Liver (tissue), 9 donors: Measurements from ENCODE around the gene THSD4. TPM values are rescaled to one million over a fixed set of nuclear protein-coding genes. Genes with fewer than 3 reads are reported as not detected.

ENCODE experiments used
- DNase-seq: peaks from one replicate; pipeline ENCODE4 v3.0.0-alpha.2; 2017; ENCODE audit warnings: low spot score
- H3K27ac ChIP-seq, 2 donors: one replicate each; pipeline ENCODE4 v1.7.0; 2013; ENCODE audit warnings: inconsistent platforms in 2 of 2, low read length in 2 of 2, control low read depth in 1 of 2, low read depth in 1 of 2, mild to moderate bottlenecking in 1 of 2
- H3K27me3 ChIP-seq, 4 donors: one replicate each; pipeline versions ENCODE4 v1.6.1 to v1.7.0; 2013; ENCODE audit warnings: low read length in 3 of 4, inconsistent platforms in 1 of 4, mild to moderate bottlenecking in 1 of 4, moderate library complexity in 1 of 4; ENCODE audit not compliant: control insufficient read depth in 4 of 4, insufficient read depth in 4 of 4
- H3K36me3 ChIP-seq, 4 donors: one replicate each; pipeline versions ENCODE4 v1.6.1 to v1.7.0; 2013; ENCODE audit warnings: low read length in 3 of 4, mild to moderate bottlenecking in 3 of 4, low read depth in 1 of 4, moderate library complexity in 1 of 4; ENCODE audit not compliant: control insufficient read depth in 4 of 4, insufficient read depth in 3 of 4
- H3K4me1 ChIP-seq, 4 donors: one replicate each; pipeline versions ENCODE4 v1.6.1 to v1.7.0; 2013; ENCODE audit warnings: low read length in 3 of 4, mild to moderate bottlenecking in 3 of 4, moderate library complexity in 1 of 4; ENCODE audit not compliant: control insufficient read depth in 4 of 4, insufficient read depth in 4 of 4
- H3K4me3 ChIP-seq, 3 donors: one replicate each; pipeline versions ENCODE4 v1.6.1 to v1.7.0; 2013; ENCODE audit warnings: low read length in 3 of 3, control low read depth in 1 of 3, low read depth in 1 of 3, mild to moderate bottlenecking in 1 of 3
- H3K9ac ChIP-seq, 2 donors: one replicate each; pipeline ENCODE4 v1.7.0; 2013; ENCODE audit warnings: low read length in 2 of 2, mild to moderate bottlenecking in 2 of 2, moderate library complexity in 2 of 2, control low read depth in 1 of 2, low read depth in 1 of 2
- H3K9me3 ChIP-seq, 4 donors: one replicate each; pipeline versions ENCODE4 v1.6.1 to v1.7.0; 2013; ENCODE audit warnings: low read length in 3 of 4; ENCODE audit not compliant: control insufficient read depth in 4 of 4
- EGR1 ChIP-seq, 2 donors: IDR thresholded peaks; 2 replicates each; pipeline ENCODE4 v1.6.1; 2016 to 2018; ENCODE audit warnings: antibody characterized with exemption in 2 of 2, low read depth in 2 of 2
- FOXA1 ChIP-seq: IDR thresholded peaks from 2 replicates; pipeline ENCODE4 v1.6.1; 2016; ENCODE audit warnings: antibody characterized with exemption
- FOXA2 ChIP-seq: IDR thresholded peaks from 2 replicates; pipeline ENCODE4 v1.6.1; 2016; ENCODE audit warnings: antibody characterized with exemption
- GABPA ChIP-seq, 2 donors: IDR thresholded peaks in 1 of 2; conservative IDR thresholded peaks in 1 of 2; 2 replicates each; pipeline ENCODE4 v1.6.1; 2016; ENCODE audit warnings: antibody characterized with exemption in 2 of 2, mild to moderate bottlenecking in 1 of 2, moderate library complexity in 1 of 2
- HNF4A ChIP-seq, 2 donors: conservative IDR thresholded peaks; 2 replicates each; pipeline ENCODE4 v1.6.1; 2016; ENCODE audit warnings: antibody characterized with exemption in 2 of 2, mild to moderate bottlenecking in 2 of 2
- HNF4G ChIP-seq: IDR thresholded peaks from 2 replicates; pipeline ENCODE4 v1.6.1; 2016; ENCODE audit warnings: antibody characterized with exemption
- JUND ChIP-seq, 2 donors: IDR thresholded peaks; 2 replicates each; pipeline ENCODE4 v1.6.1; 2016; ENCODE audit warnings: antibody characterized with exemption in 2 of 2
- NR2F2 ChIP-seq: IDR thresholded peaks from 2 replicates; pipeline ENCODE4 v1.6.1; 2016; ENCODE audit warnings: antibody characterized with exemption
- RAD21 ChIP-seq, 2 donors: IDR thresholded peaks; 2 replicates each; pipeline ENCODE4 v1.6.1; 2016; ENCODE audit warnings: antibody characterized with exemption in 2 of 2, mild to moderate bottlenecking in 2 of 2
- RXRA ChIP-seq, 2 donors: IDR thresholded peaks; 2 replicates each; pipeline ENCODE4 v1.6.1; 2017 to 2018; ENCODE audit warnings: antibody characterized with exemption in 2 of 2, mild to moderate bottlenecking in 1 of 2
- SP1 ChIP-seq: IDR thresholded peaks from 2 replicates; pipeline ENCODE4 v1.6.1; 2018; ENCODE audit warnings: antibody characterized with exemption, mild to moderate bottlenecking
- TAF1 ChIP-seq: conservative IDR thresholded peaks from 2 replicates; pipeline ENCODE4 v1.6.1; 2016; ENCODE audit warnings: antibody characterized with exemption, mild to moderate bottlenecking
- YY1 ChIP-seq: IDR thresholded peaks from 2 replicates; pipeline ENCODE4 v1.6.1; 2016; ENCODE audit warnings: antibody characterized with exemption, mild to moderate bottlenecking
- WGBS: extraction: QIAGEN DNeasy Blood & Tissue Kit; methylation state at CpG from one replicate; pipeline ENCODE4 v1.1.7; 2013; 5-methylcytosine and 5-hydroxymethylcytosine counted together
- polyA plus RNA-seq, 2 donors: library from polyadenylated mRNA; stranded (reverse) in 1 of 2; unstranded in 1 of 2; fragments of 200-250 nt in 1 of 2; fragments of >200 nt in 1 of 2; fragmentation: Nextera tagmentation in 1 of 2; extraction: Ambion mirVana in 1 of 2; gene quantifications; one replicate each; pipeline versions ENCODE4 v1.2.1 to v1.2.3, GENCODE V29; 2013 to 2015
- total RNA-seq, 2 donors: library from RNA; depleted of rRNA; stranded (reverse); fragments of >200 nt; gene quantifications; one replicate each; pipeline ENCODE4 v1.2.3, GENCODE V29; 2014
- TF ChIP-seq, protein P1 (sequence below): fragments of 150-350 bp; IDR thresholded peaks from 2 replicates; pipeline ENCODE4 v1.5.1; 2017; ENCODE audit warnings: improper control_type of control experiment, low read depth, low read length; ENCODE audit not compliant: missing input control
- TF ChIP-seq, protein P2 (sequence below): IDR thresholded peaks from 2 replicates; pipeline ENCODE4 v1.6.1; 2016; ENCODE audit warnings: antibody characterized with exemption
- TF ChIP-seq, protein P3 (sequence below): IDR thresholded peaks from 2 replicates; pipeline ENCODE4 v1.6.1; 2016; ENCODE audit warnings: antibody characterized with exemption, mild to moderate bottlenecking
- TF ChIP-seq, protein P4 (sequence below): IDR thresholded peaks from 2 replicates; pipeline ENCODE4 v1.6.1; 2016; ENCODE audit warnings: antibody characterized with exemption
- TF ChIP-seq, protein P5 (sequence below): IDR thresholded peaks from 2 replicates; pipeline ENCODE4 v1.6.1; 2016; ENCODE audit warnings: antibody characterized with exemption
- donor health status: healthy.
- donor health status: healthy.
- donor health status: healthy.
- donor health status: healthy.
- donor health status: healthy.

THSD4 gene
- total and polyA plus RNA-seq, 4 donors, result 0.23 to 11.5 (median 1.9) TPM

DNA sequence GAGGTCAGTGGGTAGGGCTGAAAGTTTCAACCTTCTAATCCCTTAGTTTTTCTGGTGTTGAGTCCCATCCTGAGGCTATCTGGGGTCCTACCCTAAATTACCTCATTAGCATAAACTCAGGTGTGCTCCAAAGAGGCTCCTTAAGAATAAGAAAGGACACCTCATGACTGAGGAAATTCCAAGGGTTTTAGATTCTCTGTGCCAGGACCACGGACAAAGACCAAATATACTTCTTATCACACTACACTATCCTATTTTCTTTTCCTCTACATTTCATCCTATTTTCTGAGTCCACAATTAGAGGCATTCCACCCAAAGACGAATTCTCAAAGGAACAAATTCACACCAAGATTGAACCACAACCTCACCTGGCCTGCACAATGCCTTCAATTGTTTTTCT is 9.8 kb upstream of the THSD4 start:
- no peaks in the 10 kb centered on the region for H3K4me1 ChIP-seq
- H3K27ac ChIP-seq, result no peak overlapping the region
- no peak overlapping the region for H3K9ac ChIP-seq
- 89% methylated on average over 2 of the region's 2 CpGs for WGBS
- H3K27me3 ChIP-seq, result no peaks in the 10 kb centered on the region
- H3K36me3 ChIP-seq, result no peaks in the 10 kb centered on the region
- no peak overlapping the region for H3K4me3 ChIP-seq
- TF ChIP-seq JUND (IDR thresholded peaks at IDR 0.05), result no peak
- TF ChIP-seq, protein P1, sequence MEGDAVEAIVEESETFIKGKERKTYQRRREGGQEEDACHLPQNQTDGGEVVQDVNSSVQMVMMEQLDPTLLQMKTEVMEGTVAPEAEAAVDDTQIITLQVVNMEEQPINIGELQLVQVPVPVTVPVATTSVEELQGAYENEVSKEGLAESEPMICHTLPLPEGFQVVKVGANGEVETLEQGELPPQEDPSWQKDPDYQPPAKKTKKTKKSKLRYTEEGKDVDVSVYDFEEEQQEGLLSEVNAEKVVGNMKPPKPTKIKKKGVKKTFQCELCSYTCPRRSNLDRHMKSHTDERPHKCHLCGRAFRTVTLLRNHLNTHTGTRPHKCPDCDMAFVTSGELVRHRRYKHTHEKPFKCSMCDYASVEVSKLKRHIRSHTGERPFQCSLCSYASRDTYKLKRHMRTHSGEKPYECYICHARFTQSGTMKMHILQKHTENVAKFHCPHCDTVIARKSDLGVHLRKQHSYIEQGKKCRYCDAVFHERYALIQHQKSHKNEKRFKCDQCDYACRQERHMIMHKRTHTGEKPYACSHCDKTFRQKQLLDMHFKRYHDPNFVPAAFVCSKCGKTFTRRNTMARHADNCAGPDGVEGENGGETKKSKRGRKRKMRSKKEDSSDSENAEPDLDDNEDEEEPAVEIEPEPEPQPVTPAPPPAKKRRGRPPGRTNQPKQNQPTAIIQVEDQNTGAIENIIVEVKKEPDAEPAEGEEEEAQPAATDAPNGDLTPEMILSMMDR, result no peak
- TF ChIP-seq GABPA (IDR thresholded peaks at IDR 0.05 in 1 of 2, conservative IDR thresholded peaks at IDR 0.05 in 1 of 2), result no peak
- no peak for TF ChIP-seq TAF1
- TF ChIP-seq FOXA2, result no peak
- no peak for TF ChIP-seq FOXA1
- no peak for TF ChIP-seq SP1
- no peak for TF ChIP-seq HNF4G
- no peaks in the 10 kb centered on the region for H3K9me3 ChIP-seq
- DNase-seq, result no peak

DNA sequence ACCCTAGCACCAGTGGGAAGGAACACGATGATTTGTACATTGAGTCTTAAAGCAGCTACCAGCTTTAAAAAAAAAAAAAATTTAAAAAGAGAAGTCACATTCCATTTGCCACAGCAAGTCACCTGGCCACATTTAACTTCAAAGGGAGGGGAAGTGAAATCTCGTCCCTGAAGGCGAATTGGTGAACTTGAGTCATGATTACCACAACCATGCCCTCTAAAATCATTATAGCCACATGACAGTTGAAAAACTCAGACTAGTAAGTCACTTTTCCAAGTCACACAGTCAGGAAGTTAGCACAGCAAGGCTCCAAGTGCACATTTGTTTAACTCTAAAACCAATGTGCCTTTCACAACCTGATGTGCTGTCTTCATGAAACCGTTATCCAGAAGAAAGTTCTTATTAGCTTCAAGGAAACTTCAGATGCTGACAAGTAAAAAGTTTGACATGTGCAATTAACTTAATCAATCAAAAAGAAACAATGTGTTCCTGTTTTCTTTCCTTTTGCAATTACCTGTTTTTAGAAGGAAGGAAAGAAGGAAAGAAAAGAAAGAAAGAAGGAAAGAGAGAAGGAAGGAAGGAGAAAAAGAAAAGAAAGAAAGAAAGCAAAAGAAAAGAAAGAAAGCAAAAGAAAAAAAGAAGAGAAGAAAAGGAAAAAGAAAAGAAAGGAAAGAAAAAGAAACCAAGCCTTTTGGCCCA is 8.3 kb upstream of the THSD4 start:
- Histone ChIP-seq H3K9me3 (no peaks in the 10 kb centered on the region), H3K27me3 (no peaks in the 10 kb centered on the region), H3K4me1 (no peaks in the 10 kb centered on the region), H3K27ac (no peak overlapping the region), H3K36me3 (no peaks in the 10 kb centered on the region), H3K9ac (no peak overlapping the region), H3K4me3 (no peak overlapping the region)
- TF ChIP-seq FOXA2, result no peak
- TF ChIP-seq, protein P1, result no peak
- TF ChIP-seq, protein P2, sequence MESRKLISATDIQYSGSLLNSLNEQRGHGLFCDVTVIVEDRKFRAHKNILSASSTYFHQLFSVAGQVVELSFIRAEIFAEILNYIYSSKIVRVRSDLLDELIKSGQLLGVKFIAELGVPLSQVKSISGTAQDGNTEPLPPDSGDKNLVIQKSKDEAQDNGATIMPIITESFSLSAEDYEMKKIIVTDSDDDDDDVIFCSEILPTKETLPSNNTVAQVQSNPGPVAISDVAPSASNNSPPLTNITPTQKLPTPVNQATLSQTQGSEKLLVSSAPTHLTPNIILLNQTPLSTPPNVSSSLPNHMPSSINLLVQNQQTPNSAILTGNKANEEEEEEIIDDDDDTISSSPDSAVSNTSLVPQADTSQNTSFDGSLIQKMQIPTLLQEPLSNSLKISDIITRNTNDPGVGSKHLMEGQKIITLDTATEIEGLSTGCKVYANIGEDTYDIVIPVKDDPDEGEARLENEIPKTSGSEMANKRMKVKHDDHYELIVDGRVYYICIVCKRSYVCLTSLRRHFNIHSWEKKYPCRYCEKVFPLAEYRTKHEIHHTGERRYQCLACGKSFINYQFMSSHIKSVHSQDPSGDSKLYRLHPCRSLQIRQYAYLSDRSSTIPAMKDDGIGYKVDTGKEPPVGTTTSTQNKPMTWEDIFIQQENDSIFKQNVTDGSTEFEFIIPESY, result no peak
- TF ChIP-seq HNF4A (conservative IDR thresholded peaks at IDR 0.05), result no peak
- TF ChIP-seq, protein P3, sequence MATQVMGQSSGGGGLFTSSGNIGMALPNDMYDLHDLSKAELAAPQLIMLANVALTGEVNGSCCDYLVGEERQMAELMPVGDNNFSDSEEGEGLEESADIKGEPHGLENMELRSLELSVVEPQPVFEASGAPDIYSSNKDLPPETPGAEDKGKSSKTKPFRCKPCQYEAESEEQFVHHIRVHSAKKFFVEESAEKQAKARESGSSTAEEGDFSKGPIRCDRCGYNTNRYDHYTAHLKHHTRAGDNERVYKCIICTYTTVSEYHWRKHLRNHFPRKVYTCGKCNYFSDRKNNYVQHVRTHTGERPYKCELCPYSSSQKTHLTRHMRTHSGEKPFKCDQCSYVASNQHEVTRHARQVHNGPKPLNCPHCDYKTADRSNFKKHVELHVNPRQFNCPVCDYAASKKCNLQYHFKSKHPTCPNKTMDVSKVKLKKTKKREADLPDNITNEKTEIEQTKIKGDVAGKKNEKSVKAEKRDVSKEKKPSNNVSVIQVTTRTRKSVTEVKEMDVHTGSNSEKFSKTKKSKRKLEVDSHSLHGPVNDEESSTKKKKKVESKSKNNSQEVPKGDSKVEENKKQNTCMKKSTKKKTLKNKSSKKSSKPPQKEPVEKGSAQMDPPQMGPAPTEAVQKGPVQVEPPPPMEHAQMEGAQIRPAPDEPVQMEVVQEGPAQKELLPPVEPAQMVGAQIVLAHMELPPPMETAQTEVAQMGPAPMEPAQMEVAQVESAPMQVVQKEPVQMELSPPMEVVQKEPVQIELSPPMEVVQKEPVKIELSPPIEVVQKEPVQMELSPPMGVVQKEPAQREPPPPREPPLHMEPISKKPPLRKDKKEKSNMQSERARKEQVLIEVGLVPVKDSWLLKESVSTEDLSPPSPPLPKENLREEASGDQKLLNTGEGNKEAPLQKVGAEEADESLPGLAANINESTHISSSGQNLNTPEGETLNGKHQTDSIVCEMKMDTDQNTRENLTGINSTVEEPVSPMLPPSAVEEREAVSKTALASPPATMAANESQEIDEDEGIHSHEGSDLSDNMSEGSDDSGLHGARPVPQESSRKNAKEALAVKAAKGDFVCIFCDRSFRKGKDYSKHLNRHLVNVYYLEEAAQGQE, result no peak
- no peak for TF ChIP-seq YY1
- TF ChIP-seq, protein P4, sequence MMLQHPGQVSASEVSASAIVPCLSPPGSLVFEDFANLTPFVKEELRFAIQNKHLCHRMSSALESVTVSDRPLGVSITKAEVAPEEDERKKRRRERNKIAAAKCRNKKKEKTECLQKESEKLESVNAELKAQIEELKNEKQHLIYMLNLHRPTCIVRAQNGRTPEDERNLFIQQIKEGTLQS, result no peak
- TF ChIP-seq TAF1, result no peak
- TF ChIP-seq NR2F2, result no peak
- TF ChIP-seq GABPA (IDR thresholded peaks at IDR 0.05 in 1 of 2, conservative IDR thresholded peaks at IDR 0.05 in 1 of 2), result no peak
- TF ChIP-seq JUND (IDR thresholded peaks at IDR 0.05), result no peak
- no peak for TF ChIP-seq RAD21 (IDR thresholded peaks at IDR 0.05)
- no peak for TF ChIP-seq RXRA (IDR thresholded peaks at IDR 0.05)
- TF ChIP-seq, protein P5, sequence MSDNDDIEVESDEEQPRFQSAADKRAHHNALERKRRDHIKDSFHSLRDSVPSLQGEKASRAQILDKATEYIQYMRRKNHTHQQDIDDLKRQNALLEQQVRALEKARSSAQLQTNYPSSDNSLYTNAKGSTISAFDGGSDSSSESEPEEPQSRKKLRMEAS, result no peak
- TF ChIP-seq EGR1 (IDR thresholded peaks at IDR 0.05; ENCODE audit: low read depth in 2 of 2), result no peak
- DNase-seq, result no peak
- 86% methylated on average over 4 of the region's 4 CpGs for WGBS
